Mesendoderm (in vitro differentiated cells): ENCODE results near the gene NLN.
"Not testable (repeated sequence)": the region's sequence is repeated elsewhere in the genome, so short reads cannot be mapped to it uniquely, and the experiment has no call there.

Source experiments
- DNase-seq: peaks from one replicate; pipeline ENCODE4 v3.0.0; 2013
- H2AK5ac ChIP-seq: 2 replicates; pipeline ENCODE4 v1.6.1; 2013; ENCODE audit warnings: low read length, inconsistent platforms
- H2BK120ac ChIP-seq: 2 replicates; pipeline ENCODE4 v1.6.1; 2013; ENCODE audit warnings: low read depth, mild to moderate bottlenecking, low read length, moderate library complexity, mixed read lengths
- H2BK15ac ChIP-seq: replicated peaks from 2 replicates; pipeline ENCODE4 v1.6.1; 2013; ENCODE audit warnings: low read depth, mild to moderate bottlenecking, moderate library complexity
- H2BK5ac ChIP-seq: 2 replicates; pipeline ENCODE4 v1.6.1; 2013; ENCODE audit warnings: low read length, inconsistent platforms
- H3K18ac ChIP-seq: 2 replicates; pipeline ENCODE4 v1.6.1; 2013; ENCODE audit warnings: mild to moderate bottlenecking, low read length, mixed read lengths
- H3K23ac ChIP-seq: one replicate; pipeline ENCODE4 v1.6.1; 2013; ENCODE audit warnings: low read length
- H3K27ac ChIP-seq: 2 replicates; pipeline ENCODE4 v1.5.1; 2013; ENCODE audit warnings: low read depth, mild to moderate bottlenecking, inconsistent platforms, low read length, moderate library complexity
- H3K27me3 ChIP-seq: 2 replicates; pipeline ENCODE4 v1.6.1; 2013; ENCODE audit warnings: low read length, control low read depth, mild to moderate bottlenecking, inconsistent platforms; ENCODE audit not compliant: insufficient read depth, poor library complexity
- H3K36me3 ChIP-seq: 2 replicates; pipeline ENCODE4 v1.6.1; 2013; ENCODE audit warnings: low read length, inconsistent platforms; ENCODE audit not compliant: control insufficient read depth, insufficient read depth
- H3K4ac ChIP-seq: one replicate; pipeline ENCODE4 v1.6.1; 2013; ENCODE audit warnings: low read depth, mild to moderate bottlenecking, low read length, moderate library complexity
- H3K4me1 ChIP-seq: 2 replicates; pipeline ENCODE4 v1.6.1; 2013; ENCODE audit warnings: low read depth, low read length, inconsistent platforms; ENCODE audit not compliant: control insufficient read depth
- H3K4me2 ChIP-seq: 2 replicates; pipeline ENCODE4 v1.6.1; 2013; ENCODE audit warnings: low read length
- H3K4me3 ChIP-seq: 2 replicates; pipeline ENCODE4 v1.5.1; 2013; ENCODE audit warnings: mild to moderate bottlenecking, low read length
- H3K56ac ChIP-seq: one replicate; pipeline ENCODE4 v1.6.1; 2013; ENCODE audit warnings: low read length
- H3K79me1 ChIP-seq: 2 replicates; pipeline ENCODE4 v1.6.1; 2013; ENCODE audit warnings: low read length, inconsistent platforms
- H3K79me2 ChIP-seq: 2 replicates; pipeline ENCODE4 v1.6.1; 2013; ENCODE audit warnings: mild to moderate bottlenecking, low read length; ENCODE audit not compliant: control insufficient read depth, insufficient read depth
- H3K9ac ChIP-seq: 2 replicates; pipeline ENCODE4 v1.6.1; 2013; ENCODE audit warnings: low read length, inconsistent platforms
- H4K5ac ChIP-seq: one replicate; pipeline ENCODE4 v1.6.1; 2013; ENCODE audit warnings: low read length
- H4K8ac ChIP-seq: one replicate; pipeline ENCODE4 v1.6.1; 2013; ENCODE audit warnings: low read depth, mild to moderate bottlenecking, control low read depth, low read length, moderate library complexity
- WGBS: extraction: QIAGEN DNeasy Blood & Tissue Kit; methylation state at CpG from one replicate; pipeline ENCODE4 v1.1.7; 2013; ENCODE audit warnings: low lambda C conversion rate, missing lambda C conversion rate; ENCODE audit not compliant: insufficient coverage; ENCODE audit errors: extremely low coverage; 5-methylcytosine and 5-hydroxymethylcytosine counted together

Gene NLN

DNA sequence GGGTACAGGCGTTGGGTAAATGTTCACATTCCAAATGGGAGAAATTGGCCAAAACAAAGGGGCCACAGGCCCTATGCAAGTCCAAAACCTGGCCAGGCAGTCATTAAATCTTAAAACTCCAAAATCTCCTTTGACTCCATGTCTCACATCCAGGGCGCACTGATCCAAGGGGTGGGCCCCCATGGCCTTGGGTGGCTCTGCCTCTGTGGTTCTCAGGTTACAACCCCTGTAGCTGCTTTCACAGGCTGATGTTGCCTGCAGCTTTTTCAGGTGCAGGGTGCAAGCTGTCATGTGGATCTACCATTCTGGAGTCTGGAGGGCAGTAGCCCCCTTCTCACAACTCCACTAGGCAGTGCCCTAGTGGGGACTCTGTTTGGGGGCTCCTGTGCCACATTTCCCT lies 44.8 kb downstream of the NLN start:
- Histone ChIP-seq H3K23ac (no peak overlapping the region), H3K36me3 (peaks cover 1% of the 10 kb centered on the region)

DNA sequence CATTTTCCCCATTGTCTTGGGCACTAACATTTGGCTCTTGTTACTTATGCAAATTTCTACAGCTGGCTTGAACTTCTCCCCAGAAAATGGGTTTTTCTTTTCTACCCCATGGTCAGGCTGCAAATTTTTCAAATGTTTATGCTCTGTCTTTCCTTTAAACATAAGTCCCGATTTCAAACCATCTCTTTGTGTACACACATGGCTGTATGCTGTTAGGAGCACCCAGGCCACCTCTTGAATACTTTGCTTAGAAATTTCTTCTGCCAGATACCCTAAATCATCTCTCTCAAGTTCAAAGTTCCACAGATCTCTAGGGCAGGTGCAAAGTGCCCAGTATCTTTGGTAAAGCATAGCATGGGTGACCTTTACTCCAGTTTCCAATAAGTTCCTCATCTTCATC lies 45.6 kb downstream of the NLN start:
- no peak overlapping the region for H3K27ac ChIP-seq
- H3K4me3 ChIP-seq = no peak overlapping the region
- no peaks in the 10 kb centered on the region for H3K27me3 ChIP-seq
- H4K8ac ChIP-seq = no peak overlapping the region
- H3K56ac ChIP-seq = no peak overlapping the region
- peak; percentile 35 for DNase-seq
- no CpG with 5 or more reads among the region's 1 CpG for WGBS
- H3K18ac ChIP-seq = no peak overlapping the region
- no peaks in the 10 kb centered on the region for H3K4me1 ChIP-seq
- no peak overlapping the region for H3K9ac ChIP-seq
- no peaks in the 10 kb centered on the region for H3K79me1 ChIP-seq
- no peak overlapping the region for H2BK120ac ChIP-seq
- H2BK5ac ChIP-seq = no peak overlapping the region
- peaks cover 1% of the 10 kb centered on the region for H3K36me3 ChIP-seq
- no peak overlapping the region for H3K23ac ChIP-seq
- H3K4me2 ChIP-seq = no peak overlapping the region
- H3K79me2 ChIP-seq = no peaks in the 10 kb centered on the region
- no peak overlapping the region for H2BK15ac ChIP-seq
- H4K5ac ChIP-seq = no peak overlapping the region
- no peak overlapping the region for H3K4ac ChIP-seq
- H2AK5ac ChIP-seq = no peak overlapping the region

More for the DNA sequence above, 44.8 kb downstream of the NLN start:
- Histone ChIP-seq H3K79me2 (no peaks in the 10 kb centered on the region), H2AK5ac (no peak overlapping the region), H3K27me3 (no peaks in the 10 kb centered on the region), H3K4me2 (no peak overlapping the region), H4K8ac (no peak overlapping the region), H4K5ac (no peak overlapping the region), H3K56ac (no peak overlapping the region), H3K4ac (no peak overlapping the region), H3K9ac (no peak overlapping the region), H3K4me1 (no peaks in the 10 kb centered on the region), H2BK15ac (no peak overlapping the region), H3K27ac (no peak overlapping the region), H2BK120ac (no peak overlapping the region), H3K4me3 (no peak overlapping the region), H3K18ac (no peak overlapping the region), H2BK5ac (no peak overlapping the region), H3K79me1 (no peaks in the 10 kb centered on the region)
- WGBS = no CpG with 5 or more reads among the region's 2 CpGs
- no peak for DNase-seq

DNA sequence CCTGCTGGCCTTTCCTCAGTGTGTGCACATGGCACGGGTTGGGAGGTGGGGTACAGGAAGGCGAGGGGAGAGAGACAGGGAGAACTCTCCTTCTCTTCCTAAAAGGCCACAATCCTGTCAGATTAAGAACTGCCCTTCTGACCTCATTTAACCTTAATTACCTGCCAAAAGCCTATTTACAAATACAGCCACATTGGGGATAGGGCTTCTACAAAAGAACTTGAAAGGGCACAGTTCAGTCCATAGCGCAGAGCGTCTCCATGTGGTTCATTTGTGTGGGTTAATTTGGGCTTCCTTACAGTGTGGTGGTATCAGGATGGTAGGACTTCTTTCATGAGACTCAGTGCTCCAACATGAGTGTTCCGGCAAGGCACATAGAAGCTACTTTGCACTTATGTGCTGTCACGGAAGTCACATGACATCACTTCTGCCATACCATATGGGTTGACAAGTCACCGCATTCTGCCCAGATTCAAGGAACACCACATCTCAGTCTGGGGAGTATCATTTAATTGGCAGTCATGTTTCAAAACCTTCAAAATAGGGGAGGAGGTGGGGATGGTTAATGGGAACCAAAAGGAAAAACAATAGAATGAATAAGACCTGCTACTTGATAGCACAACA lies 46.8 kb downstream of the NLN start:
- no peak for DNase-seq
- H3K4me3 ChIP-seq = no peak overlapping the region
- no peak overlapping the region for H2BK120ac ChIP-seq
- H3K27ac ChIP-seq = no peak overlapping the region
- H2BK5ac ChIP-seq = no peak overlapping the region
- no peak overlapping the region for H3K56ac ChIP-seq
- H3K4me2 ChIP-seq = no peak overlapping the region
- H4K8ac ChIP-seq = no peak overlapping the region
- H3K4ac ChIP-seq = no peak overlapping the region
- H3K9ac ChIP-seq = no peak overlapping the region
- H3K4me1 ChIP-seq = no peaks in the 10 kb centered on the region
- H3K23ac ChIP-seq = no peak overlapping the region
- H3K79me2 ChIP-seq = no peaks in the 10 kb centered on the region
- no CpG with 5 or more reads among the region's 7 CpGs for WGBS
- H3K27me3 ChIP-seq = no peaks in the 10 kb centered on the region
- no peak overlapping the region for H2AK5ac ChIP-seq
- peaks cover 1% of the 10 kb centered on the region for H3K36me3 ChIP-seq
- no peak overlapping the region for H3K18ac ChIP-seq
- no peak overlapping the region for H2BK15ac ChIP-seq
- H3K79me1 ChIP-seq = no peaks in the 10 kb centered on the region
- no peak overlapping the region for H4K5ac ChIP-seq

DNA sequence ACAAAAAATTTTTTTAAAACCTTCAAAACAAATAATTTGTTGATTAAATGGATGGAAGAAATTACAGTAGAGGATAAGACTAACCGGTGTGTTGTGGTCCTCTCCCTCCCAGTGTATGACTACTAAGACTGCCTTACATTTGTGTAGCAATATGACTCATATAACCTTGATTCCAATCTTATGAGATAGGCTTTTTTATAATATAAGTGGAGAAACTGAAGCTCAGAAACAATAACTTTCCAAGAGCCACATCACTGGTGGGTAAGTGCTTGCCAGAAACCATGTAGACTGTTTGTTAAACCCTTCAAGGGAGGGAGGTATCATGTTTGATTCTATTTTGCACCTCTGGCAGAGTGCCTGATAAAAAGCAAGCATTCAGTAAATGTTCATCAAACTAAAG lies 47.5 kb downstream of the NLN start:
- WGBS = no CpG with 5 or more reads among the region's 1 CpG
- H2BK5ac ChIP-seq = no peak overlapping the region

DNA sequence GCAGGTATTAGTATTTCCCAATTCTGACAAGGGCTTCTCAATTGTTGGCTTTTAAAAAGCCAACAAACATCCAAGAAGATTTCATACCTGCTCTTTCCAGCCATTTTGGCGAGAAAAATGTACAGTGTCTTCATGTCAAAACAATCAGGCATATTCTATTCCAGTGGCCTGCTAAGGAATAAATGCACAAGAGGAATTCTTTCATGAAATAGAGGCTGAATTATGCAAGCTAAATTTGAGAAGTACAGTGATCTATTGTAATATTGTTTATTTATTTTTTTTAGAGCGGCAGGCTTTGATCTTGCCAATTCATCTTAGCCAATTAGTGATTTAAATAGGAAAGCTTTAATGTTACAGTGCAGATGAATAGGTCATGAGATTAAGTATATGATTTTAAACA lies 49.3 kb downstream of the NLN start:
- no peaks in the 10 kb centered on the region for H3K27me3 ChIP-seq
- no peak overlapping the region for H3K27ac ChIP-seq
- H3K4me3 ChIP-seq = no peak overlapping the region
- no peak overlapping the region for H3K23ac ChIP-seq
- H3K79me2 ChIP-seq = no peaks in the 10 kb centered on the region
- H3K36me3 ChIP-seq = no peaks in the 10 kb centered on the region
- H3K18ac ChIP-seq = no peak overlapping the region
- H3K4ac ChIP-seq = no peak overlapping the region
- H2BK15ac ChIP-seq = no peak overlapping the region
- H3K4me1 ChIP-seq = no peaks in the 10 kb centered on the region
- no peak overlapping the region for H3K56ac ChIP-seq
- DNase-seq = no peak
- no CpG with 5 or more reads among the region's 2 CpGs for WGBS
- H2AK5ac ChIP-seq = no peak overlapping the region
- H4K5ac ChIP-seq = no peak overlapping the region
- H2BK5ac ChIP-seq = no peak overlapping the region
- H2BK120ac ChIP-seq = no peak overlapping the region
- peaks cover 3% of the 10 kb centered on the region for H3K79me1 ChIP-seq
- H3K4me2 ChIP-seq = no peak overlapping the region
- H3K9ac ChIP-seq = no peak overlapping the region
- no peak overlapping the region for H4K8ac ChIP-seq

More for the DNA sequence above, 47.5 kb downstream of the NLN start:
- H3K79me2 ChIP-seq = no peaks in the 10 kb centered on the region
- H3K23ac ChIP-seq = no peak overlapping the region
- no peak overlapping the region for H3K56ac ChIP-seq
- H3K18ac ChIP-seq = no peak overlapping the region
- no peak overlapping the region for H4K5ac ChIP-seq
- no peak overlapping the region for H2BK120ac ChIP-seq
- H3K9ac ChIP-seq = no peak overlapping the region
- H3K27ac ChIP-seq = no peak overlapping the region
- no peak overlapping the region for H2BK15ac ChIP-seq
- peaks cover 1% of the 10 kb centered on the region for H3K36me3 ChIP-seq
- H2AK5ac ChIP-seq = no peak overlapping the region
- H3K4me3 ChIP-seq = no peak overlapping the region
- H3K4me1 ChIP-seq = no peaks in the 10 kb centered on the region
- no peaks in the 10 kb centered on the region for H3K27me3 ChIP-seq
- no peak overlapping the region for H3K4ac ChIP-seq
- no peaks in the 10 kb centered on the region for H3K79me1 ChIP-seq
- no peak for DNase-seq
- no peak overlapping the region for H4K8ac ChIP-seq
- H3K4me2 ChIP-seq = no peak overlapping the region

DNA sequence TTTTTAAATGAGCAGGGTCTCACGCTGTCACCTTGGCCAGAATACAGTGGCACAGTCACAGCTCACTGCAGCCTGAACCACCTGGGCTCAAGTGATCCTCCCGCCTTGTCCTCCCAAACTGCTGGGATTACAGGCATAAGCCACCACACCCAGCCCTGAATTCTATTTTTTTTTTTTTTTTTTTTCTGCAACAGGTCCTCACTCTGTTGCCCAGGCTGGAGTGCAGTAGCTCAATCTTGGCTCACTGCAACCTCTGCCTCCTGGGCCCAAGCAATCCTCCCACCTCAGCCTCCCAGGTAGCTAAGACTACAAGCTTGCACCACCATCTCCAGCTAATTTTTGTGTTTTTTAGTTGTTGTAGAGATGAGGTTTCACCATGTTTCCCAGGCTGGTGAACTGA lies 51.0 kb downstream of the NLN start:
- not testable (repeated sequence) for H3K23ac ChIP-seq, H3K4ac ChIP-seq, H2AK5ac ChIP-seq, H3K18ac ChIP-seq, H3K36me3 ChIP-seq, H3K4me3 ChIP-seq, H3K79me1 ChIP-seq, H3K27me3 ChIP-seq, H3K27ac ChIP-seq, H2BK120ac ChIP-seq, H3K9ac ChIP-seq, H4K5ac ChIP-seq, H3K4me1 ChIP-seq, H3K4me2 ChIP-seq, H2BK15ac ChIP-seq, H2BK5ac ChIP-seq, H3K56ac ChIP-seq, H3K79me2 ChIP-seq, DNase-seq, H4K8ac ChIP-seq
- WGBS = no CpG with 5 or more reads among the region's 2 CpGs
